ENCODE data around the gene SIX3. TPM values are rescaled to one million over a fixed set of nuclear protein-coding genes. Genes with fewer than 3 reads are reported as not detected.
A peak's percentile ranks its signal among the peaks of the same experiment; 100 is the strongest.

Gene SIX3
- total RNA-seq, 1 experiment from 2014 or later: 1.4 TPM

DNA sequence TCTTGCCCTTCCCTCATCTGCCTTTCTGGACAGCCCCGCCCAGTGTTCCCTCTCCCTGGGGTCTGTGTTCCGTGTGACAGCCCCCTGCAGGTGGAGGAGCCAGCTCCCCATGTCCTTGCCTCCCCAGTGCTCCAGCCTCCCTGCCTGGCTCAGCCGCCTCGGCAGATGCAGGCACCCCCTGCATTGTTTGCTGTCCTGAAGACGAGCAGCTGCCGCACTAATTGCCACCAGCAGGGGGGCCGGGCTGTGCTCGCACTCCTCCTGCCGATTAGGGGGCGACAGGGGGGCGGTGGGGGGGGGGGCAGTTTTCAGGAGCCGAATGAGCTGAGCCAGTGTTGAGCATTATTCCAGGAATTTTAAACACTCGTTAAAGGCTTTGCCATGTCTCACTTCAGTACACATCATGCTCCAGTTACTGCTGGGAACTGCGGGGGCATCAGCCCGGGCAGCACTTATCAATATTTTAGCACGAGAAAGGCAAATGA, 23.3 kb downstream of the SIX3 start:
- no TSS peak for BruUV-seq (replicated peaks)
- ChIA-PET CTCF (interaction anchor here (0.6 kb wide), 1 partner anchor 688 kb away, joined by 4 read pairs; no protein-coding TSS in a partner anchor), POLR2A (ENCODE audit: unreplicated experiment) (no interaction called here)
- TF ChIP-seq EZH2 (IDR thresholded peaks at IDR 0.05; ENCODE audit: low read depth): no peak
- TF ChIP-seq, protein P1, sequence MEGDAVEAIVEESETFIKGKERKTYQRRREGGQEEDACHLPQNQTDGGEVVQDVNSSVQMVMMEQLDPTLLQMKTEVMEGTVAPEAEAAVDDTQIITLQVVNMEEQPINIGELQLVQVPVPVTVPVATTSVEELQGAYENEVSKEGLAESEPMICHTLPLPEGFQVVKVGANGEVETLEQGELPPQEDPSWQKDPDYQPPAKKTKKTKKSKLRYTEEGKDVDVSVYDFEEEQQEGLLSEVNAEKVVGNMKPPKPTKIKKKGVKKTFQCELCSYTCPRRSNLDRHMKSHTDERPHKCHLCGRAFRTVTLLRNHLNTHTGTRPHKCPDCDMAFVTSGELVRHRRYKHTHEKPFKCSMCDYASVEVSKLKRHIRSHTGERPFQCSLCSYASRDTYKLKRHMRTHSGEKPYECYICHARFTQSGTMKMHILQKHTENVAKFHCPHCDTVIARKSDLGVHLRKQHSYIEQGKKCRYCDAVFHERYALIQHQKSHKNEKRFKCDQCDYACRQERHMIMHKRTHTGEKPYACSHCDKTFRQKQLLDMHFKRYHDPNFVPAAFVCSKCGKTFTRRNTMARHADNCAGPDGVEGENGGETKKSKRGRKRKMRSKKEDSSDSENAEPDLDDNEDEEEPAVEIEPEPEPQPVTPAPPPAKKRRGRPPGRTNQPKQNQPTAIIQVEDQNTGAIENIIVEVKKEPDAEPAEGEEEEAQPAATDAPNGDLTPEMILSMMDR (conservative IDR thresholded peaks at IDR 0.05): 0 out of 2 replicates have a peak, but pooled peaks have one; percentile 29
- Histone ChIP-seq H3K27me3 (ENCODE audit: insufficient read depth, low read depth) (no peaks in the 10 kb centered on the region), H3K4me3 (no peak overlapping the region), H3K9me2 (ENCODE audit: insufficient read depth) (no peaks in the 10 kb centered on the region), H2AFZ (no peak overlapping the region), H3K4me1 (replicated peaks; ENCODE audit: insufficient read depth) (no peaks in the 10 kb centered on the region), H4K20me1 (ENCODE audit: insufficient read depth) (no peaks in the 10 kb centered on the region), H3K4me2 (no peak overlapping the region), H3K27ac (no peak overlapping the region), H3K9me3 (ENCODE audit: insufficient read depth, low read depth) (no peaks in the 10 kb centered on the region), H3K36me3 (ENCODE audit: low read depth) (no peaks in the 10 kb centered on the region), H3F3A (ENCODE audit: insufficient read depth, low read depth) (no peaks in the 10 kb centered on the region), H3K79me2 (ENCODE audit: low read depth) (no peaks in the 10 kb centered on the region)
- intact Hi-C loops (cut with micrococcal nuclease; ENCODE audit: unreplicated experiment): no loop called here
- DNase-seq: no peak

DNA sequence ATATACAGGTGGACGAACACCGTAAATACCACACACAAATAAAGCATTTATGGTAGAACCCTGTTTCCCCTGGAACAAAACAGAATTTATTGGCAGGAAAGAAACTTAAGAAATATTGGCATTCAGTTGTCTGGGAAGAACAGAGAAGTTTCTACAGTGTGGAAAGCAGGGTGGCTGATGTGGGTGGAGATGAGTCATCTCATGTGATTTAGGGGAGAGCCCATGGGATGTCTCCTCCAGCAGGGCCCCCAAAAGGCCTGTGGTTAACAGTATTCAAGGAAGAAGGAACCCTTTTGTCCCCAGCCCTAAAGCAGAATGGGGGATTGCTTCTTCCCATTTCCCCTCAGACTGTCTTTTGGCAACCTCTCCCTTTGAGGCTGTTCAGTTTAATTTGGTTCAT, 24.2 kb downstream of the SIX3 start:
- BruUV-seq (replicated peaks): no TSS peak
- H3K36me3 ChIP-seq (ENCODE audit: low read depth): no peaks in the 10 kb centered on the region
- no peaks in the 10 kb centered on the region for H3K9me3 ChIP-seq (ENCODE audit: insufficient read depth, low read depth)
- no peak overlapping the region for H3K4me2 ChIP-seq
- intact Hi-C loops (cut with micrococcal nuclease; ENCODE audit: unreplicated experiment): no loop called here
- H3K27ac ChIP-seq: no peak overlapping the region
- no peaks in the 10 kb centered on the region for H3F3A ChIP-seq (ENCODE audit: insufficient read depth, low read depth)
- no peak overlapping the region for H2AFZ ChIP-seq
- H3K9me2 ChIP-seq (ENCODE audit: insufficient read depth): no peaks in the 10 kb centered on the region
- TF ChIP-seq EZH2 (IDR thresholded peaks at IDR 0.05; ENCODE audit: low read depth): no peak
- TF ChIP-seq, protein P1 (conservative IDR thresholded peaks at IDR 0.05): no peak
- CTCF ChIA-PET: no interaction called here
- POLR2A ChIA-PET (ENCODE audit: unreplicated experiment): no interaction called here
- H3K27me3 ChIP-seq (ENCODE audit: insufficient read depth, low read depth): no peaks in the 10 kb centered on the region
- no peaks in the 10 kb centered on the region for H4K20me1 ChIP-seq (ENCODE audit: insufficient read depth)
- H3K4me3 ChIP-seq: no peak overlapping the region
- H3K4me1 ChIP-seq (replicated peaks; ENCODE audit: insufficient read depth): no peaks in the 10 kb centered on the region
- no peak for DNase-seq
- no peaks in the 10 kb centered on the region for H3K79me2 ChIP-seq (ENCODE audit: low read depth)

- BruUV-seq (replicated peaks): no TSS peak
- Histone ChIP-seq H3K27ac (no peak overlapping the region), H4K20me1 (ENCODE audit: insufficient read depth) (no peaks in the 10 kb centered on the region), H2AFZ (no peak overlapping the region), H3K4me2 (no peak overlapping the region), H3K27me3 (ENCODE audit: insufficient read depth, low read depth) (no peaks in the 10 kb centered on the region), H3F3A (ENCODE audit: insufficient read depth, low read depth) (no peaks in the 10 kb centered on the region), H3K9me3 (ENCODE audit: insufficient read depth, low read depth) (no peaks in the 10 kb centered on the region), H3K9me2 (ENCODE audit: insufficient read depth) (no peaks in the 10 kb centered on the region), H3K4me1 (replicated peaks; ENCODE audit: insufficient read depth) (no peaks in the 10 kb centered on the region), H3K4me3 (no peak overlapping the region), H3K79me2 (ENCODE audit: low read depth) (no peaks in the 10 kb centered on the region), H3K36me3 (ENCODE audit: low read depth) (no peaks in the 10 kb centered on the region)
- intact Hi-C loops (cut with micrococcal nuclease; ENCODE audit: unreplicated experiment): no loop called here
- DNase-seq: no peak
- ChIA-PET CTCF (no interaction called here), POLR2A (ENCODE audit: unreplicated experiment) (no interaction called here)
- no peak for TF ChIP-seq EZH2 (IDR thresholded peaks at IDR 0.05; ENCODE audit: low read depth)
- TF ChIP-seq, protein P1 (conservative IDR thresholded peaks at IDR 0.05): no peak
Observed at GRCh38 chr2:44967056-44967455, 25.6 kb downstream of the SIX3 start.

All from PC-9 (cell line).